Activated CD4-positive, alpha-beta T cell treated with anti-CD3 and anti-CD28 coated beads, Interleukin-2, amount 50 U/mL, for 4 hours (primary cell): ENCODE data around the gene ARF6.
"Not testable (repeated sequence)": the region's sequence is repeated elsewhere in the genome, so short reads cannot be mapped to it uniquely, and the experiment has no call there.

ENCODE experiments used
- DNase-seq, 2 experiments: peaks; one replicate each; pipeline ENCODE4 v3.0.0-alpha.2; 2020

Gene ARF6

GRCh38 chr14:49879646-49880204 lies 13.2 kb upstream of the ARF6 start:
- DNase-seq: peak; percentile 43 to 46

GRCh38 chr14:49880267-49881064 lies 12.4 kb upstream of the ARF6 start:
- peak in 1 of 2 experiments; percentile 11 for DNase-seq

- no peak for DNase-seq
Measured at GRCh38 chr14:49881350-49882001, 11.4 kb upstream of the ARF6 start.

GRCh38 chr14:49882826-49883694 lies 9.8 kb upstream of the ARF6 start:
- DNase-seq: no peak

- DNase-seq: no peak
Measured at GRCh38 chr14:49886523-49886922, 6.4 kb upstream of the ARF6 start.

- DNase-seq: no peak
Measured at GRCh38 chr14:49888293-49888692, 4.6 kb upstream of the ARF6 start.

- DNase-seq: peak; percentile 39 to 40
Measured at GRCh38 chr14:49892301-49892635, 614 bp upstream of the ARF6 start.

- DNase-seq: peak; percentile 57 to 63
Measured at GRCh38 chr14:49893309-49894213, 679 bp downstream of the ARF6 start.

- DNase-seq: not testable (repeated sequence)
Measured at GRCh38 chr14:49894214-49895107, 1.6 kb downstream of the ARF6 start.

GRCh38 chr14:49895480-49895879 lies 2.6 kb downstream of the ARF6 start:
- no peak for DNase-seq

- not testable (repeated sequence) for DNase-seq
Measured at GRCh38 chr14:49896272-49896671, 3.4 kb downstream of the ARF6 start.

GRCh38 chr14:49896966-49897365 lies 4.1 kb downstream of the ARF6 start:
- DNase-seq: no peak

GRCh38 chr14:49897414-49897813 lies 4.5 kb downstream of the ARF6 start:
- DNase-seq: no peak

GRCh38 chr14:49897965-49898364 lies 5.1 kb downstream of the ARF6 start:
- no peak for DNase-seq

- DNase-seq: no peak
Measured at GRCh38 chr14:49898485-49898884, 5.6 kb downstream of the ARF6 start.

- no peak for DNase-seq
Measured at GRCh38 chr14:49900973-49901372, 8.1 kb downstream of the ARF6 start.

- not testable (repeated sequence) for DNase-seq
Measured at GRCh38 chr14:49902679-49903246, 9.9 kb downstream of the ARF6 start.

GRCh38 chr14:49904270-49904669 lies 11.4 kb downstream of the ARF6 start:
- DNase-seq: no peak

GRCh38 chr14:49905989-49906388 lies 13.1 kb downstream of the ARF6 start:
- DNase-seq: no peak

- DNase-seq: no peak
Measured at GRCh38 chr14:49907186-49907585, 14.3 kb downstream of the ARF6 start.

- no peak for DNase-seq
Measured at GRCh38 chr14:49908433-49908782, 15.5 kb downstream of the ARF6 start.
